Mesodermal cell (in vitro differentiated cells): Measurements from ENCODE around the gene KIF1C.
"Not testable (repeated sequence)": the region's sequence is repeated elsewhere in the genome, so short reads cannot be mapped to it uniquely, and the experiment has no call there.

Source experiments
- H3K27ac ChIP-seq: 2 replicates; pipeline ENCODE4 v1.7.0; 2013; ENCODE audit warnings: mild to moderate bottlenecking, low read depth, low read length, moderate library complexity; ENCODE audit not compliant: severe bottlenecking
- H3K36me3 ChIP-seq: 2 replicates; pipeline ENCODE4 v1.7.1; 2013; ENCODE audit warnings: mild to moderate bottlenecking, low read length, moderate library complexity; ENCODE audit not compliant: control insufficient read depth, insufficient read depth
- H3K4me1 ChIP-seq: one replicate; pipeline ENCODE4 v1.7.1; 2013; ENCODE audit warnings: mild to moderate bottlenecking, low read length; ENCODE audit not compliant: insufficient read depth, control insufficient read depth, poor library complexity, severe bottlenecking
- H3K4me3 ChIP-seq: 2 replicates; pipeline ENCODE4 v1.7.0; 2013; ENCODE audit warnings: low read length, control low read depth, mild to moderate bottlenecking; ENCODE audit not compliant: insufficient read depth, poor library complexity, severe bottlenecking; ENCODE audit errors: extremely low read depth
- H3K9me3 ChIP-seq: 2 replicates; pipeline ENCODE4 v1.7.1; 2013; ENCODE audit warnings: mild to moderate bottlenecking, low read length, moderate library complexity; ENCODE audit not compliant: control insufficient read depth
- WGBS, 2 experiments: methylation state at CpG; one replicate each; pipeline ENCODE4 v1.1.5; 2013; ENCODE audit warnings: missing lambda C conversion rate in 2 of 2; ENCODE audit not compliant: insufficient coverage in 2 of 2; 5-methylcytosine and 5-hydroxymethylcytosine counted together

The KIF1C gene

DNA sequence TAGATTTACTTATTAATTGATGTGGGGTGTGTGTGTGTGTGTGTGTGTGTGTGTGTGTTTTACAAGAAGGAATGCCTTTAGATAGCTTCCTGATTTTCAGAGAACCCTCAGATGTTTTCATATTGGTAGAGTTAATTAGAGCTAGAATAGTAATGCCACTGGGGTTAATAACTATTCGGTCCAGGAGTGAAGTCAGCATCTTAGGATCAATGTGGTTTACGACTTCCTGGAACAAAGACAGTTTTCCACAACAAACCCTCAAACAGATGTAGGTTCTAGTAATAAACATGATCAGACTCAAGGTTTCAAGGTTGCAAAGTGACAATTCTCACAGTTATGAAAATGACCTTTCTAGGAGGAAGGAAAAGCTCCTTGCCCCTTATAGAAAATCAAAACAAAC lies 49.7 kb downstream of the KIF1C start:
- H3K36me3 ChIP-seq, result no peaks in the 10 kb centered on the region
- no peaks in the 10 kb centered on the region for H3K4me1 ChIP-seq
- WGBS, 2 experiments, result no CpG with 5 or more reads among the region's 2 CpGs
- H3K4me3 ChIP-seq, result no peak overlapping the region
- H3K27ac ChIP-seq, result no peak overlapping the region
- no peaks in the 10 kb centered on the region for H3K9me3 ChIP-seq

- H3K4me3 ChIP-seq, result no peak overlapping the region
- no peaks in the 10 kb centered on the region for H3K4me1 ChIP-seq
- no peaks in the 10 kb centered on the region for H3K36me3 ChIP-seq
- H3K9me3 ChIP-seq, result no peaks in the 10 kb centered on the region
- H3K27ac ChIP-seq, result peak overlapping the region; percentile 74
- 86 to 90% methylated on average over 2 to 3 of the region's 5 CpGs for WGBS, 2 experiments
Measured at GRCh38 chr17:5049314-5049841, 51.6 kb downstream of the KIF1C start.

- Histone ChIP-seq H3K4me1 (no peaks in the 10 kb centered on the region), H3K36me3 (no peaks in the 10 kb centered on the region), H3K4me3 (no peak overlapping the region), H3K27ac (no peak overlapping the region), H3K9me3 (no peaks in the 10 kb centered on the region)
- WGBS, 2 experiments, result 71 to 73% methylated on average over 7 of the region's 9 CpGs
Measured at GRCh38 chr17:5050278-5050677, 52.5 kb downstream of the KIF1C start.

DNA sequence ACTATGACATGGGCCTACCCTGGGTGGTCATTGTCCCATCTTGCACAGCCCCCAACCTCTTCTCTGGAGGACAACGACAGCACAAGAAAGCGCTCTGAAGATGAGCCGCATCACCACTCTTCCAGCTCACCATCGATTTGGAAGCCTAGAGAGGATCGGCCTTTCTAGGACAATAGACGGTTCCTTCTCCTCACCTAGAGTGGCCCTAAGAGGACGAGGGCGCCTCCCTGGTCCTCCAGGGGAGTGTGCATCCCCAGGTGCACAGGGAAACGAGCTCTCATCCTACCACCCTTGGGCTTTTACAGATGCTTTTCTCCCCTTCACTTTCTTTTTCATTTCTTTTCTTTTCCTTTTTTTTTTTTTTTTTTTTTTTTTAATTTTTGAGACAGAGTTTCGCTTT lies 57.8 kb downstream of the KIF1C start:
- 89 to 91% methylated on average over 5 to 7 of the region's 10 CpGs for WGBS, 2 experiments
- H3K9me3 ChIP-seq, result no peaks in the 10 kb centered on the region
- H3K4me3 ChIP-seq, result no peak overlapping the region
- no peak overlapping the region for H3K27ac ChIP-seq
- no peaks in the 10 kb centered on the region for H3K36me3 ChIP-seq
- no peaks in the 10 kb centered on the region for H3K4me1 ChIP-seq

DNA sequence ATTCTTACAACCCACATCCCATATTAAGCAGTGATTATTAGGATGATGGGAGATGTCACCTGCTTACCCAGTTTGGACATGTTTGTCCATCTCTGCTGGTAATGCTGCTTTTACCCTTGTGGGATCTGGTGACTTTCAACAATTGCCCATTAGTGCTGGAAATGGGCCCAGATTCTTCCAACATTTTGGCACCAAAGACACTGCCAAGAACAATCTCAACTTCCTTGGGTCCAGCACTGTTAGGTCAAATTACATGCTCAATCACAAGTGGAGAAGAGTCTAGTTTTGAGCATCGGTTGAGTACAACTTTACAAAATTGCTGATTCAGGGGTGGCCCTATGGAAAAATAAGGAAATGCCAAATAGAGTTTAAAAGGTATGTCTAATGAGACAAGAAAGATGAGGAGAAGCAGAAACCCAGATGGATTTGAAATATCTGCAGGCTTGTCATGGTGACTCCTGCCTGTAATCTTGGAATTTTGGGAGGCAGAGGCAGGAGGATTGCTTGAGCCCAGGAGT lies 67.5 kb downstream of the KIF1C start:
- no peak overlapping the region for H3K27ac ChIP-seq
- no peaks in the 10 kb centered on the region for H3K4me1 ChIP-seq
- 100% methylated on average over 1 of the region's 1 CpG for WGBS, 2 experiments
- no peaks in the 10 kb centered on the region for H3K36me3 ChIP-seq
- H3K9me3 ChIP-seq, result no peaks in the 10 kb centered on the region
- H3K4me3 ChIP-seq, result no peak overlapping the region

- H3K4me1 ChIP-seq, result no peaks in the 10 kb centered on the region
- no peaks in the 10 kb centered on the region for H3K9me3 ChIP-seq
- WGBS, 2 experiments, result 97 to 100% methylated on average over 3 of the region's 3 CpGs
- H3K4me3 ChIP-seq, result no peak overlapping the region
- H3K36me3 ChIP-seq, result no peaks in the 10 kb centered on the region
- no peak overlapping the region for H3K27ac ChIP-seq
Measured at GRCh38 chr17:5068236-5068635, 70.5 kb downstream of the KIF1C start.

- H3K4me1 ChIP-seq, result no peaks in the 10 kb centered on the region
- 93 to 98% methylated on average over 4 of the region's 4 CpGs for WGBS, 2 experiments
Measured at GRCh38 chr17:5069724-5070123, 72.0 kb downstream of the KIF1C start.

DNA sequence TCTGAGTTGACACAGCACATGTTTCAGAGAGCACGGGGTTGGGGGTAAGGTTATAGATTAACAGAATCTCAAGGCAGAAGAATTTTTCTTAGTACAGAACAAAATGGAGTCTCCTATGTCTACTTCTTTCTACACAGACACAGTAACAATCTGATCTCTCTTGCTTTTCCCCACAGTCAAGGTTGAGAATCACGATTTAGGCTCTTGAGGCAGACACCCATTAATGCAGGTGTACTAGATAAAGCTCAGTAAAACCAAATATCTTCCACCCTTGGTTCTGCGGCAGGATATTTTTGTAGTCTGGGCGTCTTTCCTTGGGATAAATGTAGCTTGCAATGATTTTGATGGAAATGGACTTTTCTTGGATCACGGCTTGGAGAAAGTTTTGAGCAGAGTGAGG lies 77.7 kb downstream of the KIF1C start:
- H3K4me1 ChIP-seq, H3K9me3 ChIP-seq, H3K4me3 ChIP-seq, H3K27ac ChIP-seq, H3K36me3 ChIP-seq: not testable (repeated sequence)
- WGBS, 2 experiments, result 83 to 97% methylated on average over 1 to 3 of the region's 5 CpGs

More at GRCh38 chr17:5069724-5070123, 72.0 kb downstream of the KIF1C start:
- no peak overlapping the region for H3K27ac ChIP-seq
- no peak overlapping the region for H3K4me3 ChIP-seq
- H3K36me3 ChIP-seq, result no peaks in the 10 kb centered on the region
- H3K9me3 ChIP-seq, result no peaks in the 10 kb centered on the region

GRCh38 chr17:5077275-5077674 lies 79.5 kb downstream of the KIF1C start:
- H3K4me1 ChIP-seq, H3K27ac ChIP-seq, H3K4me3 ChIP-seq, H3K36me3 ChIP-seq, H3K9me3 ChIP-seq: not testable (repeated sequence)
- 92 to 97% methylated on average over 20 to 21 of the region's 24 CpGs for WGBS, 2 experiments

- no peak overlapping the region for H3K4me3 ChIP-seq
- WGBS, 2 experiments, result 94 to 96% methylated on average over 14 of the region's 14 CpGs
Measured at GRCh38 chr17:5077781-5078105, 80.0 kb downstream of the KIF1C start.

More at GRCh38 chr17:5077781-5078105, 80.0 kb downstream of the KIF1C start:
- no peaks in the 10 kb centered on the region for H3K4me1 ChIP-seq
- H3K36me3 ChIP-seq, result no peaks in the 10 kb centered on the region
- H3K9me3 ChIP-seq, result no peaks in the 10 kb centered on the region
- H3K27ac ChIP-seq, result no peak overlapping the region
